Suprapubic skin (tissue), 4 donors: ENCODE measurements around the gene GSN.

Source experiments
- EP300 ChIP-seq: sonication (generic); formaldehyde crosslinking; IDR thresholded peaks from one replicate; pipeline ENCODE4 v1.6.1; 2017; ENCODE audit warnings: antibody characterized with exemption
- POLR2A ChIP-seq, 2 donors: fragments of 450-650 bp; IDR thresholded peaks; one replicate each; pipeline ENCODE4 v1.6.1; 2017; ENCODE audit warnings: antibody characterized with exemption in 2 of 2, mild to moderate bottlenecking in 2 of 2, moderate library complexity in 2 of 2
- POLR2AphosphoS5 ChIP-seq, 3 donors: sonication (generic); formaldehyde crosslinking; IDR thresholded peaks; one replicate each; pipeline ENCODE4 v1.6.1; 2017; ENCODE audit warnings: antibody characterized with exemption in 3 of 3
- TF ChIP-seq, protein P1 (sequence below), 2 donors: fragments of 200-600 bp in 1 of 2; fragments of 450-650 bp in 1 of 2; sonication (generic) in 1 of 2; IDR thresholded peaks; one replicate each; pipeline ENCODE4 v1.5.1; 2016 to 2019; ENCODE audit warnings: antibody characterized with exemption in 2 of 2, mild to moderate bottlenecking in 1 of 2, moderate library complexity in 1 of 2

DNA sequence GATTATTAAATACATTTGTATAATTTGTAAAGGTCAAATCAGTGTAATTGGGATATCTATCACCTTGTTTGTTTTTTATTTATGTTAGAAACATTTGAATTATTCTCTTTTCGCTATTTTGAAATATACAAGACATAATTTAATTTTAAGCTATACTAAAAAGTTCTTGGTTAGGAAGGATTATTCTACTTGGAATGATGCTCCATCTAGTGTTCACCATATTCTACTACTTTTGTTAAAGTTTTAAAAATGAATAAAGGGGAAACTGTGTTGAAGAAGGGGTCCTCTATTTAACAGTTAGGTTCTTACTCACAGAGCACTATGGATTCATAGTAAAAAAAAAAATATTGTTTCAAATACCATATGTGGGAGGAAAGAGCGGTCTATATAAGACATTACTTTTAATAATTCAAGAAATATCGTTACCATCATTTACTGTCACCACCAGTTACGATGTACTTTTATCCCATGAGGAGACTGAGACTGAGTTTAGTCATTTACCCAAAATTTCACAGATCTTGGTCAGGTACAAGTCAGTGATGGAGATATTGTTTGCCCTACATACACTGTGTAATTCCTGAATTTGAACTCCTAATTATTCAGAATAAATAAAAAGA is 108.4 kb downstream of the GSN start:
- TF ChIP-seq, protein P1, sequence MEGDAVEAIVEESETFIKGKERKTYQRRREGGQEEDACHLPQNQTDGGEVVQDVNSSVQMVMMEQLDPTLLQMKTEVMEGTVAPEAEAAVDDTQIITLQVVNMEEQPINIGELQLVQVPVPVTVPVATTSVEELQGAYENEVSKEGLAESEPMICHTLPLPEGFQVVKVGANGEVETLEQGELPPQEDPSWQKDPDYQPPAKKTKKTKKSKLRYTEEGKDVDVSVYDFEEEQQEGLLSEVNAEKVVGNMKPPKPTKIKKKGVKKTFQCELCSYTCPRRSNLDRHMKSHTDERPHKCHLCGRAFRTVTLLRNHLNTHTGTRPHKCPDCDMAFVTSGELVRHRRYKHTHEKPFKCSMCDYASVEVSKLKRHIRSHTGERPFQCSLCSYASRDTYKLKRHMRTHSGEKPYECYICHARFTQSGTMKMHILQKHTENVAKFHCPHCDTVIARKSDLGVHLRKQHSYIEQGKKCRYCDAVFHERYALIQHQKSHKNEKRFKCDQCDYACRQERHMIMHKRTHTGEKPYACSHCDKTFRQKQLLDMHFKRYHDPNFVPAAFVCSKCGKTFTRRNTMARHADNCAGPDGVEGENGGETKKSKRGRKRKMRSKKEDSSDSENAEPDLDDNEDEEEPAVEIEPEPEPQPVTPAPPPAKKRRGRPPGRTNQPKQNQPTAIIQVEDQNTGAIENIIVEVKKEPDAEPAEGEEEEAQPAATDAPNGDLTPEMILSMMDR (IDR thresholded peaks at IDR 0.05), result no peak
- TF ChIP-seq EP300, result no peak
- TF ChIP-seq POLR2A (IDR thresholded peaks at IDR 0.05), result no peak
- TF ChIP-seq POLR2AphosphoS5 (IDR thresholded peaks at IDR 0.05), result no peak
